ENCODE measurements around the gene ZBTB20. TPM values are rescaled to one million over a fixed set of nuclear protein-coding genes. Genes with fewer than 3 reads are reported as not detected.
A peak's percentile ranks its signal among the peaks of the same experiment; 100 is the strongest.

ZBTB20 gene
- total and polyA plus RNA-seq, 5 donors from 2014 or later, result 10.1 to 58.2 (median 13.2) TPM

DNA sequence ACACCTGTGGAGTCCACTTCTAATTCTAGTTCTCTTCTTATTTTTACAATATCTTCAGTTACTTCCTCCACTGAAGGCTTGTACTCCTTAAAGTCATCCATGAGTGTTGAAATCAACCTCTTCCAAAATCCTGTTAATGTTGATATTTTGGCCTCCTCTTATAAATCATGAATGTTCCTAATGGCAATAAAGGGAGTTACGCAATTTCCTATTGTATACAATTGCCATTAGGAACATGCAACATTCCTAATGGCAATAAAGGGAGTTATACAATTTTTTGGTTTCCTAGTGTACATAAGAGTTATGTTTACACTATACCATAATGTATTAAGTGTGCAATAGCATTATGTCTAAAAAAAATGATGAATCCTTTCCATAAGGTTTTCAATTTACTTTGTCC, 862.4 kb downstream of the ZBTB20 start:
- H3K27me3 Mint-ChIP-seq, result no peaks in the 10 kb centered on the region
- ATAC-seq (ENCODE audit: low read depth in 2 of 2) (no peak), DNase-seq (no peak)
- H3K36me3 Mint-ChIP-seq, result no peaks in the 10 kb centered on the region
- peaks cover 6% of the 10 kb centered on the region for H3K4me1 ChIP-seq (ENCODE audit: control insufficient read depth, insufficient read depth, low read length, poor library complexity, severe bottlenecking)
- no peak overlapping the region for H3K27ac ChIP-seq (ENCODE audit: insufficient read depth, low read length, poor library complexity, severe bottlenecking)
- H3K9me3 Mint-ChIP-seq, result peaks cover 0 to 3% (median 0%) of the 10 kb centered on the region in 7 donors
- H3K36me3 ChIP-seq (ENCODE audit: control insufficient read depth, insufficient read depth, low read length), result no peaks in the 10 kb centered on the region
- H3K27ac Mint-ChIP-seq, result peak overlapping the region in 2 of 3 donors; percentile 52 to 93
- no peak overlapping the region for H3K4me3 ChIP-seq (ENCODE audit: low read depth, low read length)
- H3K27me3 ChIP-seq (ENCODE audit: control insufficient read depth, insufficient read depth, low read length), result no peaks in the 10 kb centered on the region
- H3K4me1 Mint-ChIP-seq, result peaks cover 12 to 30% (median 23%) of the 10 kb centered on the region in 4 donors
- no peaks in the 10 kb centered on the region for H3K9me3 ChIP-seq (ENCODE audit: control insufficient read depth in 2 of 2, low read length in 2 of 2)
- H3K4me3 Mint-ChIP-seq, result peak overlapping the region in 1 of 4 donors; percentile 59

Data from CD4-positive, CD25-positive, alpha-beta regulatory T cell (primary cell).